ENCODE results near the gene TBC1D10B.

GRCh38 chr16:30366511-30366910 is 3.8 kb downstream of the TBC1D10B start:
- TF ChIP-seq, protein P1, sequence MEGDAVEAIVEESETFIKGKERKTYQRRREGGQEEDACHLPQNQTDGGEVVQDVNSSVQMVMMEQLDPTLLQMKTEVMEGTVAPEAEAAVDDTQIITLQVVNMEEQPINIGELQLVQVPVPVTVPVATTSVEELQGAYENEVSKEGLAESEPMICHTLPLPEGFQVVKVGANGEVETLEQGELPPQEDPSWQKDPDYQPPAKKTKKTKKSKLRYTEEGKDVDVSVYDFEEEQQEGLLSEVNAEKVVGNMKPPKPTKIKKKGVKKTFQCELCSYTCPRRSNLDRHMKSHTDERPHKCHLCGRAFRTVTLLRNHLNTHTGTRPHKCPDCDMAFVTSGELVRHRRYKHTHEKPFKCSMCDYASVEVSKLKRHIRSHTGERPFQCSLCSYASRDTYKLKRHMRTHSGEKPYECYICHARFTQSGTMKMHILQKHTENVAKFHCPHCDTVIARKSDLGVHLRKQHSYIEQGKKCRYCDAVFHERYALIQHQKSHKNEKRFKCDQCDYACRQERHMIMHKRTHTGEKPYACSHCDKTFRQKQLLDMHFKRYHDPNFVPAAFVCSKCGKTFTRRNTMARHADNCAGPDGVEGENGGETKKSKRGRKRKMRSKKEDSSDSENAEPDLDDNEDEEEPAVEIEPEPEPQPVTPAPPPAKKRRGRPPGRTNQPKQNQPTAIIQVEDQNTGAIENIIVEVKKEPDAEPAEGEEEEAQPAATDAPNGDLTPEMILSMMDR (IDR thresholded peaks at IDR 0.05), result no peak
- TF ChIP-seq POLR2AphosphoS5 (IDR thresholded peaks at IDR 0.05), result no peak
